Mesenchymal stem cell (in vitro differentiated cells and primary cell): ENCODE results near the gene SNX33.
"Not testable (repeated sequence)": the region's sequence is repeated elsewhere in the genome, so short reads cannot be mapped to it uniquely, and the experiment has no call there.

ENCODE experiments used
- DNase-seq: peaks from one replicate; pipeline ENCODE4 v3.0.0-alpha.2; 2013
- H2AFZ ChIP-seq: one replicate; pipeline ENCODE4 v1.6.1; 2013; ENCODE audit warnings: low read depth, mild to moderate bottlenecking, control low read depth, inconsistent platforms, low read length, moderate library complexity
- H2AK5ac ChIP-seq: 2 replicates; pipeline ENCODE4 v1.6.1; 2013; ENCODE audit warnings: low read length, moderate library complexity, mild to moderate bottlenecking, inconsistent platforms; ENCODE audit not compliant: severe bottlenecking
- H2BK120ac ChIP-seq: one replicate; pipeline ENCODE4 v1.6.1; 2013; ENCODE audit warnings: low read depth, mild to moderate bottlenecking, inconsistent platforms, low read length, moderate library complexity
- H2BK12ac ChIP-seq, 2 experiments: one replicate each; pipeline ENCODE4 v1.6.1; 2013; ENCODE audit warnings: inconsistent platforms in 2 of 2, low read length in 2 of 2, mild to moderate bottlenecking in 2 of 2, moderate library complexity in 2 of 2, control low read depth in 1 of 2
- H2BK15ac ChIP-seq: one replicate; pipeline ENCODE4 v1.6.1; 2013; ENCODE audit warnings: mild to moderate bottlenecking, low read depth, inconsistent platforms; ENCODE audit not compliant: poor library complexity, severe bottlenecking
- H2BK5ac ChIP-seq: 2 replicates; pipeline ENCODE4 v1.6.1; 2013; ENCODE audit warnings: low read depth, mild to moderate bottlenecking, low read length, control low read depth, inconsistent platforms; ENCODE audit not compliant: poor library complexity, severe bottlenecking
- H3K14ac ChIP-seq, 2 experiments: one replicate each; pipeline ENCODE4 v1.6.1; 2013; ENCODE audit warnings: inconsistent platforms in 2 of 2, low read length in 2 of 2, control low read depth in 1 of 2, mild to moderate bottlenecking in 1 of 2, moderate library complexity in 1 of 2
- H3K18ac ChIP-seq, 2 experiments: one replicate each; pipeline ENCODE4 v1.6.1; 2013; ENCODE audit warnings: inconsistent platforms in 2 of 2, low read length in 2 of 2, control low read depth in 1 of 2, low read depth in 1 of 2, mild to moderate bottlenecking in 1 of 2
- H3K23ac ChIP-seq, 2 experiments: one replicate each; pipeline ENCODE4 v1.6.1; 2013; ENCODE audit warnings: inconsistent platforms in 2 of 2, low read length in 2 of 2, mild to moderate bottlenecking in 2 of 2, moderate library complexity in 2 of 2, control low read depth in 1 of 2
- H3K27ac ChIP-seq: 2 replicates; pipeline ENCODE4 v1.5.1; 2013; ENCODE audit warnings: mild to moderate bottlenecking, moderate library complexity, low read length, control low read depth, inconsistent platforms; ENCODE audit not compliant: poor library complexity, severe bottlenecking
- H3K27me3 ChIP-seq, 2 experiments: 2 replicates each; pipeline versions ENCODE4 v1.6.1 to v1.7.0; 2013; ENCODE audit warnings: low read length in 2 of 2, mild to moderate bottlenecking in 2 of 2, moderate library complexity in 2 of 2, control low read depth in 1 of 2, inconsistent platforms in 1 of 2; ENCODE audit not compliant: control insufficient read depth in 1 of 2, insufficient read depth in 1 of 2
- H3K36me3 ChIP-seq, 2 experiments: 2 replicates each; pipeline versions ENCODE4 v1.6.1 to v1.7.0; 2013; ENCODE audit warnings: low read length in 2 of 2, control low read depth in 1 of 2, inconsistent platforms in 1 of 2, low read depth in 1 of 2, mild to moderate bottlenecking in 1 of 2; ENCODE audit not compliant: insufficient read depth in 2 of 2, control insufficient read depth in 1 of 2
- H3K4ac ChIP-seq, 2 experiments: one replicate each; pipeline ENCODE4 v1.6.1; 2013; ENCODE audit warnings: inconsistent platforms in 2 of 2, low read length in 2 of 2, mild to moderate bottlenecking in 2 of 2, moderate library complexity in 2 of 2, control low read depth in 1 of 2, low read depth in 1 of 2
- H3K4me1 ChIP-seq: 2 replicates; pipeline ENCODE4 v1.6.1; 2013; ENCODE audit warnings: low read depth, low read length, control low read depth; ENCODE audit not compliant: control insufficient read depth, insufficient read depth
- H3K4me2 ChIP-seq: 2 replicates; pipeline ENCODE4 v1.6.1; 2013; ENCODE audit warnings: low read length, mild to moderate bottlenecking, inconsistent platforms; ENCODE audit not compliant: poor library complexity, severe bottlenecking
- H3K4me3 ChIP-seq, 2 experiments: 2 replicates each; pipeline versions ENCODE4 v1.5.1 to v1.7.0; 2013; ENCODE audit warnings: low read length in 2 of 2, mild to moderate bottlenecking in 2 of 2, control low read depth in 1 of 2, low read depth in 1 of 2; ENCODE audit not compliant: insufficient read depth in 1 of 2
- H3K79me1 ChIP-seq: replicated peaks from 2 replicates; pipeline ENCODE4 v1.6.1; 2013; ENCODE audit warnings: mild to moderate bottlenecking, control low read depth, low read length, inconsistent platforms; ENCODE audit not compliant: poor library complexity, severe bottlenecking
- H3K9ac ChIP-seq: 2 replicates; pipeline ENCODE4 v1.7.0; 2013; ENCODE audit warnings: mild to moderate bottlenecking, low read length, moderate library complexity
- H3K9me3 ChIP-seq: 2 replicates; pipeline ENCODE4 v1.7.0; 2013; ENCODE audit warnings: mild to moderate bottlenecking, low read length; ENCODE audit not compliant: control insufficient read depth
- H4K8ac ChIP-seq: one replicate; pipeline ENCODE4 v1.6.1; 2013; ENCODE audit warnings: inconsistent platforms, mild to moderate bottlenecking, low read length, moderate library complexity
- H4K91ac ChIP-seq: one replicate; pipeline ENCODE4 v1.6.1; 2013; ENCODE audit warnings: mild to moderate bottlenecking, low read length, inconsistent platforms
- WGBS: methylation state at CpG from one replicate; pipeline ENCODE4 v1.1.7; 2013; ENCODE audit warnings: mixed read lengths; 5-methylcytosine and 5-hydroxymethylcytosine counted together

SNX33 gene

DNA sequence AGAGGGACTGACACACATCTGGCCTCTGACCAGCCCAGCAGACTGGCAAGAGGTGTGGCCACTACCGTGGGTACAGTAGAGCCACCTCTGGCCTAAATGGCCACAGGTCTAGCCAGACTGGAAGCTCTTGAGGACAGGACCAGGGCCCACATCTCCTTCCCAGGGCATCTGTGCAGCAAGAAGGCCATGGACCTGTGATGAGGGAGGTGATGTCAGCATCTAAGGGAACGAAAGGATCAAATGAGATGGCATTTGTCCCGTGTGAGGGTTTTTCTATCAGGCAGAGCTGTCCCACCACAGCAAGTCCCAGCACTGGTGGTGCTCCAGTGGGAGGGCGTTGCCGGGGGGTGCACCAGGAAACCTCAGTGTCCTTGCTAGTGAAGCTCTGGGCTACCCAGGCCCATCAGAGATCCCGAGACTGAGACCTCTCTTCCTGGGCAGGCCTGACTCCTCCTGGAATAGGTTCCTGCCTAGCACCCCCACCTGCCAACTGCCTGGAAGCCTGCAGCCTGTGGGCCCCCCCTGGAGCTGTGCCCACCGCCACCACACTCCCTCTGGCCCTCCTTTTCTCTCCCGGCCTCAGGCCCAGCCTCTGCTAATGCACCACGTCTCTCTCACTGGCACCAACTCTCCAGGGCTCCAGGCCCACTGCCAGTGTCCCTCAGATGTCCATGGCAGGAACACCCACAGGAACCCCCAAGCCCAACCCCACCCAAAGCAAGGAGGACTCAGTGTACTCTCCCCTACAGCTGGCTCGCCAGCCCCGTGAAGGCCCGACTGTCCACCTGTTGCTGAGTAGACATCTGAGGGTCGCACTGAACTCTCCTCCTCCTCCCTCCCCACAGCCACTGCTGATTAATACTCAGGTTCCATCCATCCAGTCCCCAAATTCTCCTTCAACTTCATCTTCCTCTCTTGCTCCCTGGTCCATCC lies 53.6 kb downstream of the SNX33 start:
- not testable (repeated sequence) for H3K27me3 ChIP-seq, H2AK5ac ChIP-seq, H2BK120ac ChIP-seq, H3K27ac ChIP-seq, H3K4ac ChIP-seq, H3K23ac ChIP-seq, H4K8ac ChIP-seq, DNase-seq, H2BK5ac ChIP-seq, H3K79me1 ChIP-seq, H2BK15ac ChIP-seq, H3K36me3 ChIP-seq, H3K4me3 ChIP-seq, H3K9me3 ChIP-seq, H3K4me2 ChIP-seq, H2AFZ ChIP-seq
- H3K4me1 ChIP-seq = peaks cover 34% of the 10 kb centered on the region
- H3K18ac ChIP-seq = peak overlapping the region in 1 of 2 experiments; percentile 61
- peak overlapping the region in 1 of 2 experiments; percentile 38 for H2BK12ac ChIP-seq
- peak overlapping the region; percentile 29 for H3K9ac ChIP-seq
- H3K14ac ChIP-seq = peak overlapping the region in 1 of 2 experiments; percentile 74
- peak overlapping the region; percentile 88 for H4K91ac ChIP-seq
- 94% methylated on average over 10 of the region's 13 CpGs for WGBS

DNA sequence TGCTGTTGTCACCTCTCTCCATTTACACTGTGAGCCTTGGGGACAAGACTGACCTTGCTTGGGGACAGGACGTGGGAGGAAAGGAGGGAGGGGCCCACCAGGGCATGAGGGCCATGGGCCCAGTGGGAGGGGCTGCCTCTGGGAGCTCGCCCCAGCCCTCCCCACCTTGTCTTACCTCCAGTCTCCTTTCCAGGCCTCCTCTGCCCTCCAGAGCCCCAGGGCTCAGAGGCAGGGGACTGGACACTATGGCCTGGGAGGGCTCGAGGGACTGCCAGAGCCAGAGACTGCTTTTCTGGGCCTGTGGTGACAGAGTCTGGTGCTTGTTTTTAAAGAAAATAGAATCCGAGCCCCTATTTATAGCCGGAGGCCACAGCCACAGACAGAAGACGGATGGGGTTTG lies 54.7 kb downstream of the SNX33 start:
- peaks cover 29% of the 10 kb centered on the region for H3K4me1 ChIP-seq
- no peak overlapping the region for H3K27ac ChIP-seq
- H3K9me3 ChIP-seq = no peaks in the 10 kb centered on the region
- H3K4me3 ChIP-seq = no peak overlapping the region
- H3K9ac ChIP-seq = no peak overlapping the region
- no peak overlapping the region for H3K4me2 ChIP-seq
- H3K23ac ChIP-seq = no peak overlapping the region
- peak overlapping the region in 1 of 2 experiments; percentile 4 for H2BK12ac ChIP-seq
- peak overlapping the region; percentile 0 for H2BK120ac ChIP-seq
- H4K91ac ChIP-seq = peak overlapping the region; percentile 16
- H2BK5ac ChIP-seq = no peak overlapping the region
- no peak overlapping the region for H4K8ac ChIP-seq
- no peak overlapping the region for H2BK15ac ChIP-seq
- peak overlapping the region in 1 of 2 experiments; percentile 32 for H3K4ac ChIP-seq
- H3K27me3 ChIP-seq = no peaks in the 10 kb centered on the region
- no peak for DNase-seq
- H2AK5ac ChIP-seq = no peak overlapping the region
- H3K79me1 ChIP-seq = peaks cover 7% of the 10 kb centered on the region
- 29% methylated on average over 1 of the region's 6 CpGs for WGBS
- peak overlapping the region in 1 of 2 experiments; percentile 68 for H3K18ac ChIP-seq
- H3K36me3 ChIP-seq = no peaks in the 10 kb centered on the region
- H3K14ac ChIP-seq = no peak overlapping the region
- no peak overlapping the region for H2AFZ ChIP-seq

DNA sequence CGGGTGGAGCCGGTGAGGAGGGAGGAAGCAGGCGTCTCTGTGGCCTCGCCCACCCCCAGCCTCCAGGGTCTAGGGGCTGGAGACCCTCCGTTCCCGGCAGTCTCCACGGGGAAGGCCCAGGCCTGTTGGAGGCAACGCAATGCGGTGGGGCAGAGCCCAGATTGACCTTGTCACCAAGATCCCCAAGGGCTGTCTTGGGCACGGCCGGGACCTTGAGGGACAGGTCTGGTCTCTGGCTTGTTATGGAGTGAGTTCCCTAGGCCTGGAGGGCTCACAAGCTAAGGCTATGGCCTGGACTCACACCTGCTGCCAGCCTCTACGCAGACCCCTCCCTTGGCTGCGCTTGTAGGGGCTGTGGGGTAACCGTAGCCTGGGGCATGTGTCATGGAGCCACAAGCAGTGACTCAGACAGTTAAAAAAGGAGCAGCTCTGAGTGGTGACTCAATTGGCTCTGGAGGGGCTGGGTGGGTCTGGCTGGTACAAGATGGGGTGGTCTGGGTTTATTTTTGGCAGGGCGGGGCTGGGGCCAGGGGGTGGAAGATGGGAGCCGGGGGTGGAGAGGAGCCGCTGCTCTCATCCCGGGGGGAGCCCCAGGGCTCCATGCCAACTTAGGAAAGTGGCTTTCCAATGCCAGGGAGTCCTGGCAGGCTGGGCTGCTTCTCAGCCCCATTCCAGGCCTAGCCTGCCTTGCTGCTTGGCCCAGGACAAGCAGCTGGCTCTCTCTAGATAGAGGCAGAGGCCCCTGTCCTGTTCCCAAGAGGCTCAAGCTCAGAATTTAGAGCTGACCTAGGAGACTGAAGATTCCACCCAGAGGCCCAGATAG lies 55.9 kb downstream of the SNX33 start:
- Histone ChIP-seq H3K4ac (peak overlapping the region in 1 of 2 experiments; percentile 42), H3K4me1 (peaks cover 24% of the 10 kb centered on the region), H2BK15ac (peak overlapping the region; percentile 68), H3K9ac (peak overlapping the region; percentile 51), H3K18ac (peak overlapping the region; percentile 19 to 32)
- H3K4me3 ChIP-seq, H4K91ac ChIP-seq, H3K23ac ChIP-seq, H3K27me3 ChIP-seq, H3K27ac ChIP-seq, H2AK5ac ChIP-seq, H3K36me3 ChIP-seq, H3K79me1 ChIP-seq, H2AFZ ChIP-seq, H2BK12ac ChIP-seq, H3K14ac ChIP-seq, H2BK120ac ChIP-seq, DNase-seq, H4K8ac ChIP-seq, H3K4me2 ChIP-seq, H2BK5ac ChIP-seq, H3K9me3 ChIP-seq: not testable (repeated sequence)
- no CpG with 5 or more reads among the region's 18 CpGs for WGBS

DNA sequence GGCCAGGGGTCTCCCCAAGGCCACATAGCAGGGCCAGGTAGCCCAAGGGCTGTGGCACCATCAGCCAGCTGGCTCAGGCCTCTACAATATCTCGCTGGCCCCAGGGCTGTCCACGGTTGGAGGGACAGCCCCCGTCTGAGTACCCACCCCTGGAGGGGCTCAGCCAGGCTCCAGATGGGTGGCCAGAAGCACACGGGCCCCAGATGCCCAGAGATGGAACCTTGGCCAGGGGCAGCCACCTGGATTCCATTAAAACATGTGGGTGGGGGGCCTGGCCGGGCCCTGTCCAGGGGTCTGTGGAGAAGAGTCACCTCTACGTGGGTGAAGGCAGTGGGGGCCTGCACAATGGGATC lies 56.5 kb downstream of the SNX33 start:
- H3K79me1 ChIP-seq = peaks cover 7% of the 10 kb centered on the region
- no peak overlapping the region for H3K23ac ChIP-seq
- peak overlapping the region; percentile 68 for H2BK15ac ChIP-seq
- no peak overlapping the region for H4K8ac ChIP-seq
- 87% methylated on average over 6 of the region's 6 CpGs for WGBS
- no peaks in the 10 kb centered on the region for H3K36me3 ChIP-seq
- H2AK5ac ChIP-seq = no peak overlapping the region
- H3K4me3 ChIP-seq = no peak overlapping the region
- no peak overlapping the region for H2AFZ ChIP-seq
- peak overlapping the region; percentile 51 for H3K9ac ChIP-seq
- no peak overlapping the region for H3K27ac ChIP-seq
- peak overlapping the region; percentile 19 to 32 for H3K18ac ChIP-seq
- peaks cover 26% of the 10 kb centered on the region for H3K4me1 ChIP-seq
- H2BK5ac ChIP-seq = no peak overlapping the region
- peak overlapping the region; percentile 79 for H4K91ac ChIP-seq
- H3K27me3 ChIP-seq = no peaks in the 10 kb centered on the region
- no peak for DNase-seq
- H3K4me2 ChIP-seq = no peak overlapping the region
- H3K9me3 ChIP-seq = no peaks in the 10 kb centered on the region
- peak overlapping the region in 1 of 2 experiments; percentile 23 for H3K14ac ChIP-seq
- peak overlapping the region in 1 of 2 experiments; percentile 42 for H3K4ac ChIP-seq
- no peak overlapping the region for H2BK120ac ChIP-seq
- peak overlapping the region in 1 of 2 experiments; percentile 66 for H2BK12ac ChIP-seq
